NCI-H187 treated with DMSO at 0.1 percent for 48 hours (cell line): ENCODE measurements around the gene DTYMK.
"Not testable (repeated sequence)": the region's sequence is repeated elsewhere in the genome, so short reads cannot be mapped to it uniquely, and the experiment has no call there.

Experiments used
- DNase-seq: peaks from one replicate; lab custom pipeline; 2025; lab: John Stamatoyannopoulos, UW

The DTYMK gene

DNA sequence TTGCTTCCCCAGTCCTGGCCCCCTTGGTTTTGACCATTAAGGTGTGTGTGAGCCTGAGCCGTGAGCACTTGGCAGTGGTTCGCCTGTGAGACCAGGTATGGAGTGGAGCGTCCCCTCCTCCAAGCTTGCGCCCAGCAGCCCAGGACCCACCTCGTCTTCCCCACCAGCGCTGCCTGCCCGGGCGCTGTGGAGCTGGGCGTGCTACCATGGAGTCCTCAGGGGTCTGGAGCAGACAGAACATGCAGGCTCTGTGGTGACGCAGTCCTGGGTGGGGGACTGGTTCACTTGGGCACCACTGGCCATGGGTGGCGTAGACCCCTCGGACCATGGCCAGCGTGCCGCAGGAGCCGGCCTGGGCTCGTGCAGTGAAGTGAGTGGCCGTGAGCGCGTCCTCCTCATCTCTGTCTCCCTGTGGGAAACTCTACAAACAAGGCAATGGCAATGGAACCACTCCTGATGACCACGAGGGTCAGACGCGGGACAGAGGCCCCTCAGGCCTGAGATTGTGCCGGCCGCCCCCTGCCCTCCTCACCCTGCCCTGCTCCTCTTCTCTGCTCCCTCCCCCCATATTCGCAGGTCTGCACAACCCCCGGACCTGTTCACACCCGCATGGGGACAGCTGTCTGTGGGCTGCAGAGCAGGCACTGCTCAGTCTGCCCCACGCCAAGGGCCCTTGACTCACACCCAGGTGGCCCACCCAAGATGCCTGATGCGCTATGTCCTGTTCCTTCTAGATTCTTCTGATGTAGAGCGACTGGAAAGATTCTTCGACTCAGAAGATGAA is 15.0 kb downstream of the DTYMK start:
- DNase-seq: no peak

DNA sequence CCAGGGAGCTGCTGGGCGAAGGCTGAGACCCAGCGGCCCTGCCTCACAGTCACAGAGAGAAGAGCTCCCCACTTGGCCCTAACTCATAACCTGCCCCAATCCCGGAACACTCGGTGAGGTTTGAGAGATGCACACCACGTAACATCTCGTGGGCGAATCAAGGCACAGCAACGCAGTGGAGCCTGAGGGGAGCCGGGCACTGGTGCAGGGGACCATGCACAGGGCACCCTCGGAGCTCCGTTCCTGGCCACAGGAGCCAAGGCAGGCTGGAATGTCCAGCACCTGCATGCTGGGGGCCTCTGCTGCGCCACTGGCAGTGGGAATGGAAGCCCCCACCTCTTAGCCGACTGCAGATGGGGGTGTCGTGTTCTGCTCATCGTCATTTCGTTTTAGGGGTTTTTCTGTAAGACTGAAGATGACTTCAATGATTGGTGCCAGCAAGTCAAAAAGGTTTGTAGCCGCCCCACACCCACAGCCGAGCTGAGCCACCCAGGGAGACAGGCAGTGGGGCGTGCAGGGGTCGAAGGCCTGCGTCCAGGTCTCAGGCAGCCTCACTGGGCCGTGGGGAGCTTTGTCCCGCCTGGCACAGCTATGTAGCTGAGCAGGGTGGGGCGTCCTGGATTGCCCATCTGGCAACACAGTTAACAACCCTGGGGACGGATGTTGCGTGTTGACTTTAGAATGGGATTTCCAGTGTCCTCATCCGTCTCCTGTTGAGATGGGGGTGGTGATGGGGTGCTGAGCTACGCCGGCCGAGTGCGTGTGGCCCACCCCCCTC is 16.1 kb downstream of the DTYMK start:
- DNase-seq: no peak

DNA sequence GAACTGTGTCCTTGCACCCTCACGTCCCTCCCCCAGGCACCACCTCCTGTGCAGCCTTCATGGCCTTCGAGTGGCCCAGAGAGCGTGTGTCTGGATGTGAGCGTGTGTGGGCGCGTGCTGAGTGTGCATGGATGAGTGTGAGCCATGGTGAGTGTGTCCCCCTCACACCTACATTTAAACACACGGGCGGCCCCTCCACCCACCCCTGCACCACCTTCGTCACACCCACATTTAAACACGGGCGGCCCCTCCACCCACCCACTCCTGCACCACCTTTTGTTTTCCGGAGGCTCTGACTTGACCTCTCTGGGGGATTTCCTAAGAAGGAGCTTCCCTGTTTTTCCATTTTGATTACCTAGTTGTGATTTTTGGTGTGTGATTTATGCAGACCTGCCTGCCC is 17.8 kb downstream of the DTYMK start:
- DNase-seq: no peak

DNA sequence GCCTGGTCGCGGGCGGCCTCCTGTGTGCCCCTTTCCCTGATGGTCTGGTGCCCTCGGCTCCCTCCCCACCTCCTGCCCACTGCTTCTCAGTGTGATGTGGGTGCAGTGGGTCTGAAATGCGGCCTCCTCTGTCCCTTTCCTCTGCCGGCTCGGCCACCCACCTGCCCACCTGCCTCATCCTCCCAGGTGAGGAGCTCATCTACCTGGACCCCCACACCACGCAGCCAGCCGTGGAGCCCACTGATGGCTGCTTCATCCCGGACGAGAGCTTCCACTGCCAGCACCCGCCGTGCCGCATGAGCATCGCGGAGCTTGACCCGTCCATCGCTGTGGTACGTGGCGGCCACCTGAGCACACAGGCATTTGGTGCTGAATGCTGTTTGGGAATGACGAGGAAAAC is 18.3 kb downstream of the DTYMK start:
- DNase-seq: no peak

DNA sequence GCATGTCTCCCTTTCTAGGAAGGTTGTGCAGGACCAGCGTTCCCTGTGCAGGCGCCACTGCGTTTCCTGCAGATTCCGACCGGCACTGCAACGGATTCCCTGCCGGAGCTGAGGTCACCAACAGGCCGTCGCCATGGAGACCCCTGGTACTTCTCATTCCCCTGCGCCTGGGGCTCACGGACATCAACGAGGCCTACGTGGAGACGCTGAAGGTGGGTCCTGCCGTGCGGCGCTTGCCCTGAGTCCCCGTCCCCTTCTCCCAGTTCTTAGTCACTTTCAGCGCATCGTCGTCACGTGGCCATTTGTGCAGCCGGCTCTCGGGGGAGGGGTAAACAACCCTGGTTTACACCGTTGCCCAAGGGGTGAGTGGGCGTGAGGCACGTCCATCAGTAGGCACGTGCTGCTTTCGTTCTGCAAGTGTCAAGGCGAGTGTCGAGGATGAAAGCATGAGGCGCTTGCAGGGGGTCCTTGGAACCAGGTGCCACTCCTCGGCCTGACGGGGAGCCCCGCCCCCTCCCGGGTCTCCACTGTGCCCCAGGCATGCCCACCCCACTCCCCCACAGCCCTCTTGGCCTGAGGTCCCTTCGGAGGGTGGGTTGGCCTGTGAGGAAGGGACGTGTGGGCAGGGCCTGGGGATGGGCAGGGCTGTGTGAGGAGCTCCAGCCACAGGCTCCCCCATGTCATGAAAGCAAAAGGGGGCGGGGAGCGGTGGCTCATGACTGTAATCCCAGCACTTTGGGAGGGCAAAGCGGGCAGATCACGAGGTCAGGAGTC is 19.8 kb downstream of the DTYMK start:
- no peak for DNase-seq

DNA sequence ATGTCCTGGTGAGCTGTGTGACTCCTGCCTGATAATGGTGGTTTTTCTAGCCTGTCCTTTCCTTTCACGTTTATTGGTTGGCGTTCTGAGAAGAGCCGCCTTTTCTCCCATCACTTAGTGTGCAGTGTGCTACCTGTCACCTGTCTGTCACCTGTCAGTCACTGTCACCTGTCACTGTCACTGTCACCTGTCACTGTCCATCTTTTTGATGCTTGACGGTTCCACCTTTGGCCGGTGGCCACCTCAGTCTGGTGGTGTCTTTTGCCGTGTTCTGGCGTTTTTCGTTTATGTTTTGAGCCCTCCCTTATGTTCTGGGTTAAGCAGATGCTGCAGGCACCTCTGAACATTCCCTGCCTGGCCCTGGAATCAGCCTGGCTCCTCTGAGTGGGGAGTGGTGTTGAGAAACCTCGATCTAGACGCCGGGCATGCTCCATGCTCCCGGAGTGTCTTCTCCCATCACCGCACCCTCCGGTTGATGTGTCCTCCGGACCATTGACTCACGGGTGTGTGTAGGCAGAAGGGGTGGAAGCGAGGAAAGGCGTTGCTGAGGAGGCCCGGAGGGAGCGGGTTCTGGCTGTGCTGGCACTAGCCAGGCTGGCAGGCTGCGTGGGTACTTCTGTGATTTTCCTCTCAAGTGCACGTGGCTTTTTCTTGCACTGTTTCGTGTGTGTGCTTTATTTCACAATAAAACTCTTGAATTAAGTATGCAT is 20.7 kb downstream of the DTYMK start:
- no peak for DNase-seq

DNA sequence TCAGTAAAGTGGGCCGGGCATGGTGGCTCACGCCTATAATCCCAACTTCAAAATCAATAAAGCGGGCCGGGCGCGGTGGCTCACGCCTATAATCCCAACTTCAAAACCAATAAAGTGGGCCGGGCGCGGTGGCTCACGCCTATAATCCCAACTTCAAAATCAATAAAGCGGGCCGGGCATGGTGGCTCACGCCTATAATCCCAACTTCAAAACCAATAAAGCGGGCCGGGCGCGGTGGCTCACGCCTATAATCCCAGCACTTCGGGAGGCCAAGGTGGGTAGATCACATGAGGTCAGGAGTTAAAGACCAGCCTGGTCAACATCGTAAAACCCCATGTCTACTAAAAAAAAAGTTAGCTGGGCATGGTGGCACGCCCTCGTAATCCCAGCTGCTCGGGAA is 23.9 kb downstream of the DTYMK start:
- DNase-seq: not testable (repeated sequence)

DNA sequence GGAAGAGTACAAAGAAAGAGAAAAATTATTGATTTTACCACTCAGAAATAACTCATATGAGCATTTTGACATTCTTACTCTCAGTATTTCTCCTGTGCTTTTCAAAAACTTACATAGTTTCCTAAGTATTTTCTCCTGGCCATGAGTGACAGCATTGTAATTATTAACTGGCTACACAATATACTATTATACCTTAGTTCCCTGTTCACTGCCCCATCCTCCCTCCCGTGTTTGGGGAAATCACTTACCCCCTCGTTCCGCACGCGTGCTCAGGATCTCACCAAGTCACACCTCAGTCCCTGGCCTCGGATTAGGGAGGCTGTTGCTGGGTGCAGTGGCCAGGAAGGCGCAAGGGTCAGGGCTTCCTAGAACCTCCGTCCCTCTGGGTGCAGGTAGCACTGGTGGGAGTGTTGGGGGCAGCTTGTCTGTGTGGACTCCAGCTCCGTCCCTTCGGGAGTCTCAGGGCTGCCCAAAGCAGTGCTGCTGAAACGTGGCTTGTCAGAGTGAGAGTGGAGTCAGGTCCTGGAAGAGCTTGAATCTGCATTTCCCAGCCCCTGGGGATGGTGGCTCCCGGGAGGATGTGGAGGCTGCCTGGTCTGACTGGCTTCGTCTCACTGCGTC is 25.9 kb downstream of the DTYMK start:
- DNase-seq: no peak

DNA sequence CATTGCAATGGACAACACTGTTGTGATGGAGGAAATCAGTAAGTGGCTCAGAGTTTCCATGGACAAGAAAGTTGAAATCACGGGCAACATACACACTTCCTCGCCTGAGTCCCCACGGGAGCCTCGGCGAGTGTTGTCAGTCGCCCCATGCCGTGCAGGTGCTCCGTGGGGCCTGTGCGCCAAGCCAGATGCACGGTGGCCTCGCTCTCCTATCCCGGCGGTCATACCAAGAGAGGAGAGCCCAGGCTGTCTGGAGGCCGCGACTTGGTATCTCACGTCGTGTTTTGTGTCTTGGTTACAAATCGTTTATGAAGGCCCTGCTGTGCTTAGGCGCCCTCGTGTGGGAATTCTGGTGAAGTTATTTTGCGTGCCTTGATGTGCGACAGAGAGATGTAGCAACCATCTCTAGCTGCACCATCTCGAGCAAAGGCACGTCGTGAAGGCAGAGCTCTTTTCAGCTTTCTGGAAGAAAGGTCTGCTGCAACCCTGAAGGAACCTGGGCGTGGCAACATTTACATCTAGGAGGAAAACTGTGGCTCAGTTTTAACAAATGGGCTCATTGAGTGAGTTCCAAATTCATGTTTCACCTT is 27.4 kb downstream of the DTYMK start:
- DNase-seq: no peak

DNA sequence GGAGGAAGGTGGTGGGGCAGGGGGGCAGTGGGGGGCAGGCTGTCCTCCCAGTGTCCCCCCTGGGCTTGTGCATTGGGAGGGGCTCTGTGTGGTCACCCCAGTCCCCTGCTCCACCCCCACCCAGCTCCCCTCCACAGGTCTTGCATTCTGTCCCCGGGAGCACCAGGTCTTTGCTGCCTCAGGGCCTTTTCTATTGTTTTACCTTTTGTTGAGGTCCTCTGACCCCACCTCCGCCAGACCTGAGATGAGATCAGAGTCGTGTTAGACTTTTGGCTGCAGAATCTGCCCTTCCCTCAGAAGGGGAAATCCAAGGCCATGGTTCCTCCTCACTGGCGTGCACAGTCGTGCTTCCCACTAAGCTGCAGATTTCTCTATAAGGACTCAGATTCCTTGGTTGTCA is 28.3 kb downstream of the DTYMK start:
- DNase-seq: no peak

DNA sequence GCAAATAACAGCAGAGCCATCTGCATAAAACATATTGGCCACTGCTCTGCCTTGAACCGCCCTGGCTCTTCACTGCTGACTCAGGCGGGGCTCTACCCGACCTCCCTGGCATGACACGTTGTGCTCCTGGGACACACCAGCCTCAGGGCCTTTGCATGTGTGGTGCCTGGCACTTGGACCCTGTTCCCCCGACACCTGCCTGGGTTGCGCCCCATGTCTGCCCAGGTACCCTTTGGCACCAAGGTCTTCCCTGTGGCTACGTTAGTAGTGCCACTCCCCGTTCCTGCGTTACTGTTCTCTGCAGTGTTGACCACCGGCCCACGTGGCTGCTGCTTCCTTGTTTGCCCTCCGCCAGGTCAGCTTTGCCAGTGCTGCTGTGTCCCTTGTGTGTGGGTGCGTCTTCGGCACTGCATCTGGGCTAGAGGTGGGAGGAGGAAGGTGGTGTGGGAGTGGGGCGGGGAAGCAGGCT is 28.8 kb downstream of the DTYMK start:
- no peak for DNase-seq

DNA sequence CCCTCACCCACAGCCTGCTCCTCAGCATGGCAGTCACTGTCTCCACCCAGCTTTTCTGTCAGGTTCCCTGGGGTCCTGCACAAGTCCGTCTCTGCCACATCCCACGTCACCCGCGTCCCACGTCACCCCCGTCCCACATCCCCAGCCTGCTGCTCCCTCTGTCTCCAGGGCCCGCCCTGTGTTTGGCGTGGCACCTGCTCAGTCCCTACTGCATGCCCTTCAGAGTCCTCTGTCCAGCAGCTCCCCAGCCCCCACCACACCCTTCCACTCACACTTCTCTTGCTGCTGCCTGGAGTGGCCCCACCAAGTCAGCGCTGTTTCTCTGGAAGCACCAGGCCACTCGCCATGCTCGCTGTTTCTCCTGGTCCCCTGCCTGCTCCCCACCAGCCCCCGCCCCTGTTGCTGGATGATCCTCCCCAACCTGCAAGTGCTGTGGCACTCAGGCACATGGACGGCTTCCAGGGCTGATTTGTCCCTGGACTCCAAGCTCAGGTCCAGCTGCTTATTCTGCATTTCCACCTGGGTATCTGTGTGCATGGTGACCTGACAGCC is 30.3 kb downstream of the DTYMK start:
- no peak for DNase-seq

DNA sequence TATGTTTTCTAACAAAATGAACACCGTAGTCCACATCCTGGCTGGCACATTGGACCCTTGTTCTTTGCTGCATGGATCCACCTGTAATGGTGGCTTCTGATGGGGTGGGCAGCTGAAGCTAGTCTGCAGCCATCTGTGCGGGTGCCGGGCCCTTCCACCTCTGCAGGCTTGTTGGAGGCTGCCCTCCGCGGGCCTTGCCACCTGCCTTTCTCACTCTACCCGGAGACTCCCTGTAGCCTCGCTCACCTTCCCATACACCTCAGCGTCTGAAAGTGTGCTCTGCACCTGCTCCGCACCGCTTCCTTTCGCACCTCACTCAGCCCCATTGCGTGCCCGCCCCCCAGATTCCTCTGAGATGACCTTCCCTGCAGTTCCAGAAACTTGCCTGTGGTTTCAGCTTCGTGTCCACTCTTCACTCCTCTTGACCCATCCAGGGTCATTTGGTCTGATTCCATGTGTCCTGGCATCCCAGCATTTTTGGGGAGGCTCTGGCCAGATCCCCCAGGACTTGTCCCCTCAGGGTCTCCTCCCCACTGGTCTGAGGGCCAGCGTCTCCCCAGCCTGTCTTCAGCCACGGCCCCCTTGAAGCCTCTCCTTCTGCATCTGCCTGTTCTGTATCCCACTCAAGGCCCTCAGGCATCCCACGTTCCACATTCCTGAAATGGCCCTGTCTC is 31.0 kb downstream of the DTYMK start:
- DNase-seq: no peak

DNA sequence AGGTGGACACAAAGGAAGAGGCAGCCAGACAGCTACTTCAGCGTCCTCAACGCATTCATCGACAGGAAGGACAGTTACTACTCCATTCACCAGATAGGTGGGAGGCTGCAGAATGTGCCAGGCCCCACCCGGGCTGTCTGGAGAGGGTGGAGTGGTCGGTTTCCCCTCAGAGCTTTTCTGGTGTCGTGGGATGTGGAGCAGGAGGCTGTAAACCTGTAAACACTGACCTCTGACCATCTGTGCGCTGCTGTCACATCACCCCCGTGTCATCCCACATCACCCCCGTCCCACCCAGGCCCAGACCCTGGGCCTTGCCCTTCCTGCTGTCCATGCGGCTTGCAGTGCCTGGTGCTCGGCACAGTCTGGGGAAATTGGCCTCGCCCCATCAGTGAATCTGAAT is 32.1 kb downstream of the DTYMK start:
- DNase-seq: no peak

DNA sequence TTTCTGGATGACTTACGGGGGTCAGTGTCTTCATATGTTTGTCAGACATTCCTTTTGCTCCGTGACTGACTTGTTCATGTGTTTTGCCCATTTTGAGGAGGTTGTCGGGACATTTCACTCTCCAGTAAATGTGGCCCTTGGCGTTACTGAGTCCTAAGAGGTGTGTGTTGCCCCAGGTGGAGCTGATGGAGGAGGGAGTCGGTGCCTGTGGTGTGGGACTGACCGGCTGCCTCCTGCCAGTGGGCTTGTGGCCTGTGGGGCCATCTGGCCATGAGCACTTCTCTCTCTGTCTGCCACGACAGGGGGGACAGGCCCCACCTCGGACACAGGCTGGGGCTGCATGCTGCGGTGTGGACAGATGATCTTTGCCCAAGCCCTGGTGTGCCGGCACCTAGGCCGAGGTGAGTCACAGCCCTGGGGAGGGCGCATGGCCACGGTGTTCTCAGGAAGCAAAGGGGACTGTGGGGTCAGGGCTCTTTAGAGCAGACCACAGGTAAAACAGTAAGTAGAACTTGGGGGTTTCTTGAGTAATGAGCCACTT is 33.3 kb downstream of the DTYMK start:
- DNase-seq: no peak

DNA sequence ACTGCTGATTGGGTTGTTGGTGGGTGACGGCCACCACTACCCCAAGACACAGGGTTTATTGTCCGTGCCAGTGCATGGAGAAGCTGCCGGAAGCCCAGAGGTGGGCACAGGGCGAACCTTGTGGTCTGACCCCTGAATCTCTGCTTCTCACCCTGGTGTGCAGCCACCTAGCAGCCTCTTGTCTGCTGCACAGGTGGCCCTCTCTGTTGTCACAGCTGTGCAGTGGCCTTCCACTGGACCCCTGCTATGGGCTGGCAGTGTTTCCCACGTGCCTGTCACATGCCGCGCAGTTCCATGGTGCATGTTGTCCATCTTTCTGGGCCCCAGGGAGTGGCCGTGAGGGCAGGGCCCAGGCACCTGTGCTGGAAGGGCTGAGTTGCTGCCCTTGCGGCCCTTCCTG is 33.9 kb downstream of the DTYMK start:
- no peak for DNase-seq

DNA sequence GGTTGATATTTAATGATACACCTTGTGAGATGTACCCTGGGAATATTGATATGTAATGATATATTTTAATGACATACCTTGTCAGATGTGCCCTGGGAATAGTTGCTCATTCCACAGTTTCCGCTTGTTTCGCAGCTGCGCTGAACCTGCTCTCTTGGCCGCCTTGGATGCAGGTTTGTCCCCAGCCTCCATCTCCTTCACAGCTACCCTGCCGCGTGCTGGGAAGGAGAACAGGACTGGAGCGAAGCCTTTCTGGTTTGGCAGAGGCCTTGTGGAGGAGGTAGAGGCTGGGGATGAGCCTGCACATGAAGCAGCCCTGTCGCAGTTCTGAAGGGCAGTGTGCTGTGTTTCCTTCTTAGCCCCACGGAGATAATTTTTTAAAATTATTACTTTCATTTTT is 34.5 kb downstream of the DTYMK start:
- DNase-seq: no peak

DNA sequence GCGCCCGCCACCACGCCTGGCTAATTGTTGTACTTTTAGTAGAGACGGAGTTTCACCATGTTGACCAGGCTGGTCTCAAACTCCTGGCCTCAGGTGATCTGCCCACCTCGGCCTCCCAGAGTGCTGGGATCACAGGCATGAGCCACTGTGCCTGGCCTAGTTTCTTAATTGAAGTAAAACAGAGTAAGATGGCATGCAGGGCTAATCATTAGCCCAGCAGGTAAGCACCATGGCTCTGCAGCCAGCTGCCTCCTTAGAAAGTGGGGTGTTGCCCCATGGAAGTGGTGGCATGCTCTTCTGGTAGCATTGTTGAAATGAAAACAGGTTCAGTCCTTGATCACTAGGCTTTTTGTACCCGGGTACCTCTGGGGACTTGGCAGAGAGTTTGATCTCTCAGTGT is 36.7 kb downstream of the DTYMK start:
- no peak for DNase-seq

DNA sequence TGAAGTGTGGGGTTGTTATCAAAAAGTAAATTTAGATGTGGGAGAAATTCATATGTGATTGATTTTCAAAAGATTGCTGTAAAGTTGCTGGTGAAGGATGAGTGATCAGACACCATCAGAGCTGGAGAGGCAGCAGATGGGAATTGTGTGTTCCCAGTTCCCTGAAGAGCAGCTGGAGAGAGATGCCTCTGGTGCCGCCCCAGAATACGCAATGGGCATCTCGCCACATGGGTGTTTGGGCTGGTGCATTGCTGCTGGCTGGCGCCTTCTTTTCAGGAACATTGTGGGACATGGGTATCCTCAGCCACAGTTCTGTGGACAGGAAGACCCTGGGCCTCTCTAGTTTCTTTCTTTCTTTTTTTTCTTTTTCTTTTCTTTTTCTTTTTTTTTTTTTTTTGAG is 37.2 kb downstream of the DTYMK start:
- no peak for DNase-seq

DNA sequence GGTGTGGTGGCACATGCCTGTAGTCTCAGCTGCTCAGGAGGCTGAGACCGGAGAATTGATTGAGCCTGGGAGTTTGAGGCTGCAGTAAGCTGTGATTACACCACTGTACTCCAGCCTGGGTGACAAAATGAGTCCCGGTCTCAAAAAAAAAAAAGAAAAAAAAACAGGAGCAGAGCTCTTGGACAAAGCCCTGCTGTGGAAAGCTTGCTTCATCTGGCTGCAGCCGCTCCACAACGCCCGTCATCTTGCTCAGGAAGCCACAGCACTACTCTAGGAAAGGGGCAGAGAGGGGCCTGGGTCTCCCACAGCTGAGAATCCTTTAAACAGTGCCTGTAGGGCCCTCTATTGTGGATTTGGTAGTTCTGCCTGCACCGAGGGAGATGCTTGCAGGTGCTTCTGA is 38.2 kb downstream of the DTYMK start:
- no peak for DNase-seq
